Osteoblast (primary cell): ENCODE data around the gene ATP6V0E2. TPM values are rescaled to one million over a fixed set of nuclear protein-coding genes. Genes with fewer than 3 reads are reported as not detected.

Experiments
- DNase-seq: peaks from one replicate; pipeline ENCODE4 v3.0.0; 2011; ENCODE audit warnings: low spot score, mixed read lengths; ENCODE audit not compliant: insufficient read length; ENCODE audit errors: missing footprints
- H2AFZ ChIP-seq: 2 replicates; pipeline ENCODE4 v1.6.0; 2011; ENCODE audit warnings: mild to moderate bottlenecking, low read length
- H3K27ac ChIP-seq: 2 replicates; pipeline ENCODE4 v1.5.1; 2011; ENCODE audit warnings: mild to moderate bottlenecking, low read depth, low read length, moderate library complexity
- H3K27me3 ChIP-seq: 2 replicates; pipeline ENCODE4 v1.6.0; 2012; ENCODE audit warnings: mild to moderate bottlenecking, control low read depth, inconsistent platforms, low read length, moderate library complexity; ENCODE audit not compliant: insufficient read depth
- H3K36me3 ChIP-seq: 2 replicates; pipeline ENCODE4 v1.5.1; 2011; ENCODE audit warnings: mild to moderate bottlenecking, low read length, control low read depth, moderate library complexity; ENCODE audit not compliant: insufficient read depth
- H3K4me1 ChIP-seq: 2 replicates; pipeline ENCODE4 v1.5.1; 2011; ENCODE audit warnings: mild to moderate bottlenecking, low read length, control low read depth, moderate library complexity; ENCODE audit not compliant: insufficient read depth
- H3K4me2 ChIP-seq: 2 replicates; pipeline ENCODE4 v1.6.0; 2011; ENCODE audit warnings: mild to moderate bottlenecking, low read length; ENCODE audit not compliant: insufficient read depth
- H3K4me3 ChIP-seq: fragments of 200-600 bp; sonication (generic); 3 replicates; pipeline ENCODE4 v1.5.1; 2012; ENCODE audit warnings: mild to moderate bottlenecking, low read length, inconsistent platforms; ENCODE audit not compliant: insufficient read depth
- H3K79me2 ChIP-seq: 2 replicates; pipeline ENCODE4 v1.6.0; 2012; ENCODE audit warnings: mild to moderate bottlenecking, low read length, control low read depth, inconsistent platforms; ENCODE audit not compliant: insufficient read depth
- H3K9me3 ChIP-seq: 2 replicates; pipeline ENCODE4 v1.5.1; 2011; ENCODE audit warnings: low read depth, low read length, control low read depth
- H4K20me1 ChIP-seq: 2 replicates; pipeline ENCODE4 v1.6.0; 2012; ENCODE audit warnings: mild to moderate bottlenecking, low read length, control low read depth; ENCODE audit not compliant: insufficient read depth
- CTCF ChIP-seq: IDR thresholded peaks from 2 replicates; pipeline ENCODE4 v1.5.1; 2011; ENCODE audit warnings: mild to moderate bottlenecking, low read depth, low read length, moderate library complexity; ENCODE audit errors: extremely low read depth
- total RNA-seq: library from RNA; depleted of rRNA; stranded (reverse); fragments of >200 nt; gene quantifications from 2 replicates; pipeline ENCODE4 v1.2.3, GENCODE V29; 2012

Gene ATP6V0E2
- total RNA-seq, 1 donor = 27.9 TPM

- Histone ChIP-seq H3K27me3 (no peaks in the 10 kb centered on the region), H3K4me3 (no peak overlapping the region), H3K9me3 (no peaks in the 10 kb centered on the region), H3K4me2 (no peak overlapping the region), H3K4me1 (peaks cover 10% of the 10 kb centered on the region), H3K79me2 (no peaks in the 10 kb centered on the region), H3K36me3 (peaks cover 11% of the 10 kb centered on the region), H4K20me1 (no peaks in the 10 kb centered on the region), H3K27ac (no peak overlapping the region), H2AFZ (no peak overlapping the region)
- no peak for DNase-seq
- no peak for TF ChIP-seq CTCF
Observed at GRCh38 chr7:149851449-149851848, 22.3 kb upstream of the ATP6V0E2 start.

- Histone ChIP-seq H3K79me2 (no peaks in the 10 kb centered on the region), H3K4me2 (no peak overlapping the region), H3K36me3 (peaks cover 4% of the 10 kb centered on the region), H3K27me3 (no peaks in the 10 kb centered on the region), H2AFZ (no peak overlapping the region), H3K4me3 (no peak overlapping the region), H3K27ac (no peak overlapping the region), H4K20me1 (no peaks in the 10 kb centered on the region), H3K9me3 (no peaks in the 10 kb centered on the region), H3K4me1 (peaks cover 10% of the 10 kb centered on the region)
- peak; percentile 73 for DNase-seq
- no peak for TF ChIP-seq CTCF
Observed at GRCh38 chr7:149853157-149853556, 20.6 kb upstream of the ATP6V0E2 start.

GRCh38 chr7:149854611-149855360 is 19.0 kb upstream of the ATP6V0E2 start:
- H2AFZ ChIP-seq = no peak overlapping the region
- H3K9me3 ChIP-seq = no peaks in the 10 kb centered on the region
- no peaks in the 10 kb centered on the region for H3K79me2 ChIP-seq
- no peaks in the 10 kb centered on the region for H3K27me3 ChIP-seq
- peak; percentile 87 for DNase-seq
- TF ChIP-seq CTCF = no peak
- H3K4me3 ChIP-seq = no peak overlapping the region
- no peaks in the 10 kb centered on the region for H4K20me1 ChIP-seq
- no peaks in the 10 kb centered on the region for H3K36me3 ChIP-seq
- H3K4me2 ChIP-seq = peak overlapping the region; percentile 34
- H3K4me1 ChIP-seq = peaks cover 10% of the 10 kb centered on the region
- H3K27ac ChIP-seq = no peak overlapping the region

GRCh38 chr7:149855361-149856305 is 18.1 kb upstream of the ATP6V0E2 start:
- Histone ChIP-seq H3K4me1 (peaks cover 10% of the 10 kb centered on the region), H3K27ac (no peak overlapping the region), H3K4me2 (peak overlapping the region; percentile 34), H4K20me1 (no peaks in the 10 kb centered on the region), H3K27me3 (no peaks in the 10 kb centered on the region), H3K4me3 (no peak overlapping the region), H3K9me3 (no peaks in the 10 kb centered on the region), H3K36me3 (peaks cover 5% of the 10 kb centered on the region), H3K79me2 (no peaks in the 10 kb centered on the region), H2AFZ (no peak overlapping the region)
- no peak for TF ChIP-seq CTCF
- DNase-seq = peak; percentile 90
